ENCODE data around the gene MYMK.

MYMK gene

DNA sequence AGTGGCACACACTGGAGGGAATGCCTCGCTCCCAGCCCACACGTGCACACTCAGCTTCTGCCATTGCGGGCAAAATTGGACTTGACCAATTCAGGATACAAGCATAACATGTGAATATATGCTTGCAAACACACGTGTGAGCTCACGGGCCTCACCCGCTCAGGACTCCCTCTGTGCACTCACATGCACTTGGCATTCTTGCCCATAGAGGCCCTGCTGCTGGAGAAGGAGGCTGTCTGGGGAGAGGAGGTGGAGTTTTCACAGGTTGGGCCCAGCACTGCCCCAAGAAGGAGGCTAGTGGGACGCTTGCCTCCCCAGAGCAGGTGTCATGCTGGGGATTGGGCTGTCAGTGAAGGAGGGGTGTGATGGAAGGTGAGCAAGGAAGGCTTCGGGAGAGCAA is 1.7 kb downstream of the MYMK start:
- TF ChIP-seq, protein P1, sequence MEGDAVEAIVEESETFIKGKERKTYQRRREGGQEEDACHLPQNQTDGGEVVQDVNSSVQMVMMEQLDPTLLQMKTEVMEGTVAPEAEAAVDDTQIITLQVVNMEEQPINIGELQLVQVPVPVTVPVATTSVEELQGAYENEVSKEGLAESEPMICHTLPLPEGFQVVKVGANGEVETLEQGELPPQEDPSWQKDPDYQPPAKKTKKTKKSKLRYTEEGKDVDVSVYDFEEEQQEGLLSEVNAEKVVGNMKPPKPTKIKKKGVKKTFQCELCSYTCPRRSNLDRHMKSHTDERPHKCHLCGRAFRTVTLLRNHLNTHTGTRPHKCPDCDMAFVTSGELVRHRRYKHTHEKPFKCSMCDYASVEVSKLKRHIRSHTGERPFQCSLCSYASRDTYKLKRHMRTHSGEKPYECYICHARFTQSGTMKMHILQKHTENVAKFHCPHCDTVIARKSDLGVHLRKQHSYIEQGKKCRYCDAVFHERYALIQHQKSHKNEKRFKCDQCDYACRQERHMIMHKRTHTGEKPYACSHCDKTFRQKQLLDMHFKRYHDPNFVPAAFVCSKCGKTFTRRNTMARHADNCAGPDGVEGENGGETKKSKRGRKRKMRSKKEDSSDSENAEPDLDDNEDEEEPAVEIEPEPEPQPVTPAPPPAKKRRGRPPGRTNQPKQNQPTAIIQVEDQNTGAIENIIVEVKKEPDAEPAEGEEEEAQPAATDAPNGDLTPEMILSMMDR (IDR thresholded peaks at IDR 0.05; ENCODE audit: low read depth, low read length), result no peak
- no peak overlapping the region for H3K4me3 ChIP-seq (ENCODE audit: low read depth, low read length)

DNA sequence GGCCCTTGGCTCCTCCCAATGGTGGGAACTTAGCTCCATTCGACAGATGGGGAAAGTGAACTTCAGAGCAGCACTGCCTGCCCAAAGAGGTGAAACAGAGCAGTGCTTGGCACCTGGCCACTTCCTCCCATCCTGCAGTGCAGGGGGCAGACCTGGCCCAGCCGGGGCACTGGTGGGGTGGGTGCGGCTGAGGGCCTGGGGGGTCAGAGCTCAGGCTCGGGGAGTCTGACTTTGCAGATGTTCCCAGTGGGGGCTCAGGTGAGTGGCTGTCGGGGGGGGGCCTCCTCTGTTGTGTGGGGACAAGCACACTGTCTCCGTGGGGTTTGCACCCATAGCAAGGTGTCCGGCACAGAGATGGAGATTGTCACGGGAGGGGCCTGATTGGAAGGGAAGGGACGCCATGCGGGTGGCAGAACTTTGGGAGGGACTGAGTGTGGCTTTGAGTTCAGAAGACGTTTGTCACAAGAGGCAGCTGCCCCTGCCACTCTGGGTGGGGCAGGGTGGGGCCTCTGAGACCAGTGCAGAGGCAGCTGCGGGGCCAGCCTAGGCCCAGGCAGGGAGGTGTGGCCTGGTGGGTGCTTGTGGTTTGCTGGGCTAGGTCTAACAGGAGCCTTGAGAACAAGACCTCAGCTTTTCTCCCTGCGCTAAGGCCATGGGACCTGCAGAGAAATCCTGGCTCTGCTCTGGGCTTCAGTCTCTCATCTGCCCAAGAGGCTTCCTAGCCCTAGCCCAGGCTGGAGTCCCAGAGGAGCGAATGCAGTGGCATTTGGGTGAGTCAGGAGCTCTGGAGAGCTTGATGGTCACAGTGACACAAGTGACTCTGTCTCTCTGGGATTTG is 2.5 kb downstream of the MYMK start:
- H3K4me3 ChIP-seq (ENCODE audit: low read depth, low read length), result no peak overlapping the region
- TF ChIP-seq, protein P1 (IDR thresholded peaks at IDR 0.05; ENCODE audit: low read depth, low read length), result no peak

DNA sequence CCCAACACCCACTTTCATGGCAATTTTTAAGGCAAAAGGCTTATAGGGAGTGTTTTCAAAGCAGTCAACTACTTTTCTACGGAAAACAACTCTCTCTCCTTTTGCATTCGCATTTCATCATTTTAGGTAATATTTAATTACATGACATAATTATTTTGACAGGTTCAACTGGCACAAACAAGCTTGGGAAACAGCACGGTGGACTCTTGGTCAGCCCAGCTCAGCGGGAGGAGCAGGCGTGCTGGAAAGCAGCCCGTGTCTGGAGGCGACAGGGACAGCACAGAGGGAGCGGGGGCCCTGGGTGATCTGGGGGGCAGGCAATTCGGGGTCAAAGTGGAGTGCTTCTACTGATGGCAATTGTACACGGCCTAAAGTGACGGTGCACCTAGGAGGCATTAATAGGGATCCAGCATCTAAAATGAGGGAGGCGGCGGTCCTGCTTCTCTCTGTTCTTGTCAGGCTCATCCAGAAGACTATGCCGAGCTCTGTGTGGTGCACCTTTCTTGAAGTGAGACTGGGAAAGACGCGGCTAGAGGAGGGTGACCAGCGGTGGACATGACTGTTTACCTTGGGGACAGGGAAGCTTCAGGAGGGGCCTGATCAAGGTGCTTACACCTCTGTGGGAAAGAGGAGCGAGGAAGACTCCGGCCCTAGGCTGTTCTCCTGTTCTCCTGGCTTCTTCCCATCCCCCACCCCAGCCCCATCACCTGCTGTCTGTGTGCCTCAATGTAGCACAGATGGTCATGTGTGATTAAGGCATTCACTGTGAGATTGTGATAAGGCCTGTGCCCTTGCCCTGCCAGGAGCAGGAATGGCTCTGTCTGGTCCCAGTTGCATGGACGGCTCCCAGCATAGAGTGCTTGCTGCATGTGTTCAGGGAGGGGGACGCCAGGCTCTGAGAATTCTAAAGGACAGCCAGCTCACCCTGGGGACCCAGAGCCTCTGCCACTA is 3.4 kb downstream of the MYMK start:
- TF ChIP-seq, protein P1 (IDR thresholded peaks at IDR 0.05; ENCODE audit: low read depth, low read length), result no peak

DNA sequence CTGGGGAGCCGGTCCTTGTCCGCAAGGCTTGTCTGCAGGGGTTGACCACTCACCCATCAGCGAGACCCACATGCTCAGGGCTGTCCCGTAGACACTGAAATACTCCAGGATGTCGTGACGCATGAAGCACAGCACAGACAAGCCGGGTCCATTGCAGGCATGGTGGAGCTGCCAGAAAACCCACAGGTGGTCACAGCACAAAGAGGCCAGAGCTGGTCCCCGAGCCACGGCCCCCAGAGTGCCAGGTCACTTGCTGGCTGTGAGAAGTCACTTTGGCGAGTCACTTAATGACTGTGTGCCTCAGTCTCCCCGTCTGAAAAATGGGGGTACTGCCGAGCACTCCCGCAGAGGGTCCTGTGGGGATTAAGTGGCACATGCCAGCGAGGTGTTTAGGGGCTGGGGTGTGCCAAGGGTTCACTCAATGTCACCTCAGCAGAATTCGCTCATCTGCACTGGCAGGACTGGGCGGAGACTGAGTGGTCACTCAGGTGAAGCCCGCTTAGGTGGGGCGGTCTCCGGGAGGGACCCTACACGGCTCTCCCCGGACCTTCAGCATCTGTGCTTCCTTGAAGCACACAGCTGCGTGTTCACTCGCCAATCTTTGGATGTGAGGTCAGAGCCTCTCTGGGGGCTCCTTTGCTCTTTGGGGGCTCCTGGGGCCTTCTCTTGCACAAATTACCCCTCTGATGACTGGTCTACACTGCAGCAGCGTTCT is 4.5 kb downstream of the MYMK start:
- TF ChIP-seq, protein P1 (IDR thresholded peaks at IDR 0.05; ENCODE audit: low read depth, low read length), result no peak
- no peak overlapping the region for H3K4me3 ChIP-seq (ENCODE audit: low read depth, low read length)

More for the DNA sequence above, 3.4 kb downstream of the MYMK start:
- H3K4me3 ChIP-seq (ENCODE audit: low read depth, low read length), result no peak overlapping the region

DNA sequence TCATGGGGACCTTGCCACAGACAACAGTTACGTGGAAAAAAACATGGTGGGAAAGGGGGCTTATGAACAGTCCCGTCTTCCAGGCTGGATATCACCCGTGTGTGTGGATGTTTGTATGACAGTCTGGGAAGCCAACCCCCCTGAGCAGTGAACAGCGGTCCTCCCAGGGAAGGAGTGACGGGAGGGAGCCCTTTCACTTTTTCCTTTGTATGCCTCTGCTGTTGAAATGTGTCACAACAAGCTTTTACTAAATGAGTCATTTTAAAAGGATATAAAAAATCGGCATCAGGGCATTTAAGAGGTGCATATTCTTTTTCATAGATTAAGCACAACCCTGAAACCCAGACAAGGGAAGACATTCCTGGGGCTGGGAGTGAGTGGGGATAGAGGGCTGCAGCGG is 5.1 kb downstream of the MYMK start:
- H3K4me3 ChIP-seq (ENCODE audit: low read depth, low read length), result no peak overlapping the region
- TF ChIP-seq, protein P1 (IDR thresholded peaks at IDR 0.05; ENCODE audit: low read depth, low read length), result no peak

DNA sequence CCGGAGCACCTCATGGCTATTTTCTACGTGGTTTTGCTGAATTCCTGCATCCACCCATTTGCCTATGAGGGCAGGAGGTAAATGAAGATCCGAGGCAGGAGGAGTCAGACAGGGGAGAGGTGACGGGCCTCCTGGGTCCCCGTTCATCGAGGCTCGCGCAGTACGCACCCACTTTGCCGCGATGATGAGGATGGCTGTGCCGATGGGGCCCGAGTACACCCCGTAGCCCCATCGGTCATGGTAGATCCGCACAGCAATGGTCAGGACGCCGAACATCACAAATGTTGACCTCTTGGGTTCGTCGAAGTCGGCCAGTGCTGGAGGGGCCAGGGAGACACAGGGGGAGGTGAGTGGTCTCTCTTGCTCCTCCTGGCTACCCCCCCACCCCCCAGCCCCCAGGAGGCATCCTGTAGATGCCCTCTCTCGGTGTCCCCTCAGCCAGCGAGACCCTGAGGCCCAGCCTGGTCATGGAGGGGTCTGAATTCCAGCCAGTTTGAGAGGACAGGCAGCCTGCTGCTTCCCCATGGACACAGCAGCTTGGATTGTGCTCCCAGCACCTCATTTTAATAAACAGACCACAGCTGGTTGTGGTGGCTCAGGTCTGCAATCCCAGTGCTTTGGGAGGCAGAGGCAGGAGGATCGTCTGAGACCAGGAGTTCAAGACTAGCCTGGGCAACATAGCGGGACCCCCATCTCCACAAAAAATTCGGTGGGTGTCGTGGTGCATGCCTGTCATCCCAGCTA is 5.9 kb downstream of the MYMK start:
- H3K4me3 ChIP-seq (ENCODE audit: low read depth, low read length), result no peak overlapping the region
- TF ChIP-seq, protein P1 (IDR thresholded peaks at IDR 0.05; ENCODE audit: low read depth, low read length), result no peak

All from WI38 (cell line).